ENCODE results near the gene SYNCRIP.
"Not testable (repeated sequence)": the region's sequence is repeated elsewhere in the genome, so short reads cannot be mapped to it uniquely, and the experiment has no call there.

Gene SYNCRIP

DNA sequence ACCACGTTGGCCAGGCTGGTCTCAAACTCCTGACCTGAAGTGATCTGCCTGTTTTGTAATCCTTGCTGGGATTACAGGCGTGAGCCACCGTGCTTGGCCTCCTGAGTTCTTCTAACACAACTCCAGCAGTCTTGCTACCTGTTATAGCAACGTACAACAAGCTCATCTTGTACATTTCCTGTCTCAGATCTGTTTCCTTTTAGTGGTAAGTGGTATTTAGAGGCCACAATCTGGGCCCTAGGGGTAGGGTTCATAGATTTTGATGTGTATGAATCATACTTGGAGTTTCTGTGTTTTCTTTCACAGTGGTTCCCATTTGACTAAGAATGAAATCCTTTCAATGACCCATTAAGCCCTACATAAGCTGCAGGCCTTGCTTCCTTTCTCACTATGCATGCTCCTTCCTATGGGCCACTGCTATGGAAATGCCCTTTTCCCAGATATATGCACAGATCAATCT lies 27.1 kb upstream of the SYNCRIP start:
- no peak for DNase-seq (ENCODE audit: low spot score)

DNA sequence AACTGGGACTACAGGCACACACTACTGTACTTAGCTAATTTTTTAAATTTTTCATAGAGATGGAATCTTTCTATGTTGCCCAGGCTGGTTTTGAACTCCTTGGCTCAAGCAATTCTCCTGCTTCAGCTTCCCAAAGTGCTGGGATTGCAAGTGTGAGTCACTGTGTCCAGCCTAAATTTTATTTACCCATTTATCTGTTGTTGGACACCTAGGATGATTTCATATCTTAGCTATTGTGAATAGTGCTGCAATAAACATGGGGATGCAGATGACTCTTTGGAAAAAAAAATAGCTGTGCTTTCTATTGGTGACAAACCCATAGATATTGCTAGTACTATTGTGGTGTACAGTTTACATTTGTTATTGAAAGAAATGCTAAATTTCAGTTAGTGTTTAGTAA lies 19.6 kb upstream of the SYNCRIP start:
- no peak for DNase-seq (ENCODE audit: low spot score)

- DNase-seq (ENCODE audit: low spot score): no peak
These were observed 17.5 kb upstream of the SYNCRIP start for GRCh38 chr6:85660181-85660611.

- no peak for DNase-seq (ENCODE audit: low spot score)
These were observed 7.9 kb upstream of the SYNCRIP start for GRCh38 chr6:85650606-85651005.

DNA sequence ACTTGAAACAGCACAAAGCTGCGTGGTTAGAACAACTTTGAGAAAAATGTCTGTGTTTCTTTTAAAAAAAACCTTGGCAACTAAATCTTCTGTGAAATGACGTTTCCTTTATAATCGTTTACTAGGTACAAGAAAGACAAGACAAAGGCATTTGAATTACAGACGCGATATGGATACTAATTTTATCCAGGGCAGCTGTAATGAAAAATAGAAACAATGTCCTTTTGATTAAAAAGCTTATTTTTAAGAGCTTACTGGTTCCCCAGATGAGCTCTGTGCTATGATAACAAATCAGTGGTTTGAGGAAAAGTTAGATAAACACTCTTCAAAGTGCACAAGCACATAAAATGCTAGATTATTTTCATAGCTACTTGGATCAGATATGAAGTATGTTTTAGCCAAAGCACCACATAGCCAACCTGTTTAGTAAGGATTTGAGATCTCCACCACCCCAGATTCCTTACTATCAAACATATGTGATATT lies 1.6 kb upstream of the SYNCRIP start:
- no peak for DNase-seq (ENCODE audit: low spot score)

DNA sequence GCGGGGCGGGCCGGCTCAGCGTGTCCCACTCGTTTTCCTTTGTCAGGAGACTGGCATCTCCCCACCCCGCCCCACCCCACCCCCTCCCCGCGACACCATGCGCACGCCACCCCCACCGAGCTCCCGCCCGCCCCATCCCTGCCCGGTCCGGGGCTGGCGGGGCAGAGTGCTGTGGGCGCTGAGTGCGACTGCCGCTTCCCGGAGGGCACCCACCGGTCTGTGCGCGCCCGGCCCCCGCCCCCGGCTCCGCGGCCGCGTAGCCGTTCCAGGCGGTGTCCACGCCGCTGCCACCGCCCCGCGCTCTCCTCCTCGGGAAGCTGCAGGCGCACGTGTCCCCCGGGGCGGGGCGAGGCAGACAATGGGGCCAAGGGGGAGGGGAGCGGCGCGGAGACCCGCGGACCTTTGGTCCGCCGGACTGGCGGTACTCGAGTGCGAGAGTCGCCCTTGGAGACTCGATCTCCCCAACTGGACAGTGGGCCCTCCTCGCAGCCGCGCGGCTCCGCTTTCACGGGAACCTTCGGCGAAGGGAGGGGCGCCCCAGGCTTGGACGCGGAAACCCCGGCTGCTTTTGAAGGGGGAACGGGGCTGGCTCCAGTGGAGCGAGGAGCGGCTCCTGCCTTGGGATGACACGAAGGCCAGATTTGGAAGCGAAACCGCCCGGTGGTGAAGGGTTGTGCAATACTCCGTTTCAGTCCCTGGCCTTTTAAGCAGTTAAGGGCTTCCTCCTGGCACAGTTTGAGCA lies 1.0 kb upstream of the SYNCRIP start:
- peak; percentile 95 for DNase-seq (ENCODE audit: low spot score)

DNA sequence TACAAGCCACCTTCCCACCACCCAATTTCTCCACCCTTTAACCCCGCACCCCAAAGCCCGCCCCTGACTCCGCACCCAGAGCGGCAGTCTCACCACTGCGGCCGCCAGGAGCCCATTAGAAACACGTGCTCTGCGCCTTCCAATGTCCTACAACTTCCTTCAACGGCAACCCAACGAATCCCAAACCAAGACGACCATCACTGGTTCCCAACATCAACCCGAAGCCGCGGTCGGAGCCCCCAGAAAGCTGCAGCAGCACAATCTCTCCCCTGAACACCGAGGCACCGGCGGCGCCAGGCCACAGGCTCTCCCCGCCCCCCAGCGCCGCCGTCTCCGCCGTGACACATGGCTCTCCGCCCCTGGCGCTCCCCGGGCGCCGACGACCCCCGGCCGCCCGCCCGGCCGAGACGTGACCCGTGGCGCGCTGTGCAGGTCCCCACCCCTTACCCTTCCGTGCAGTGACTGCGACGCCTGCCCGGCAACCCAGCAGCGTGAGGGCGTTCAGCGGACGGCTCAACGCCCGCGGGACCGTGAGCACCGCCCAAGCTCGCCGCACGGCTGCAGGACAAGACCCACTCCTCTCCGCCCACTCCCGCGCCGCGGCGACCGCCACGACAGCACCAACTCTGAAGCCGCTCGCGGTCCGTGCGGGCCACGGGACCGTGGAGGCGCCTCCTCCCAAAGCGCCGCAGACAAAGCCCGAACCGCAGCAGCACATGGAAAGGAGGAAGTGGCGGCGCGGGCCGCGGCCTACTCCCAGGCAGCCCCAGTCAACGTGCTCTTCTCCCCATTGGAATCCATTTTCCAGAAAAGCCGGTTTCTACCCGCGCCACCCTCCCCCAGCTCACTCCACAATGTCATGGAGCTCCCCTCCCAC lies 551 bp downstream of the SYNCRIP start:
- DNase-seq (ENCODE audit: low spot score): peak; percentile 66

DNA sequence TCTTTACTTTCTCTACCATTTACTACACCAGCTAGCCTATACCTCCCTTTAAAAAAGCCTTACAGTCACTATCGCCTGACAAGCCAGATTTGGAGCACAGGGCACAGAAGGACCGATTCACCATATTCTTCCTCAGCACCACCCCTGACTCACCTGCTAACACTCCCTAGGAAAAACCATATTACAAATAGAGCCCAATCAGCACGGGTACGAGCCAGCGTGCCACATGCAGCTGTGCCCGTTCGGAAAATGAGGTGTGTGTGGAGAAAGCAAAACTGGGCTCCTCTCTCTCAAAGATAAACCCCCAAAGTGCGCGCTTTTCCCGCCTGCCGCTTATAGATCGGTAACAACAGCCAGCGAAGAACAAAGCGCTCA lies 1.2 kb downstream of the SYNCRIP start:
- no peak for DNase-seq (ENCODE audit: low spot score)

DNA sequence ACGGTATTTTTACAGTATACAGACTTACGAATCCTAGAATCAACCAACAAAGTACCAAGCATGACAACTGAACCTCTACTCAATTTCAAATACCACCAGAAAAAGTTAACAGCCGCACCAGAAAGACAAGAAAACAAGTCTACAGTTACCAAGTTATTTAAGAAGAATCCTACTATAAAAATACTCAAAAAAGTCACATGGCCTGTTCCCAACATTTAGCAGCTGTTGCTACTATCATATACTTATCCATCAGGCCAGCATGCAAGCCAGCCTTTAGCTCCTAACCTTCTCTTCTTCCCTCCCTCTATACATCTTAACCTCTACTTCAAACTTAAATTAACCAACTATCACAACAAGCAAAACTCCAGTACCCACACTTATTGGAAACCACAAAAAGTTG lies 1.9 kb downstream of the SYNCRIP start:
- no peak for DNase-seq (ENCODE audit: low spot score)

GRCh38 chr6:85637579-85637978 lies 5.1 kb downstream of the SYNCRIP start:
- no peak for DNase-seq (ENCODE audit: low spot score)

DNA sequence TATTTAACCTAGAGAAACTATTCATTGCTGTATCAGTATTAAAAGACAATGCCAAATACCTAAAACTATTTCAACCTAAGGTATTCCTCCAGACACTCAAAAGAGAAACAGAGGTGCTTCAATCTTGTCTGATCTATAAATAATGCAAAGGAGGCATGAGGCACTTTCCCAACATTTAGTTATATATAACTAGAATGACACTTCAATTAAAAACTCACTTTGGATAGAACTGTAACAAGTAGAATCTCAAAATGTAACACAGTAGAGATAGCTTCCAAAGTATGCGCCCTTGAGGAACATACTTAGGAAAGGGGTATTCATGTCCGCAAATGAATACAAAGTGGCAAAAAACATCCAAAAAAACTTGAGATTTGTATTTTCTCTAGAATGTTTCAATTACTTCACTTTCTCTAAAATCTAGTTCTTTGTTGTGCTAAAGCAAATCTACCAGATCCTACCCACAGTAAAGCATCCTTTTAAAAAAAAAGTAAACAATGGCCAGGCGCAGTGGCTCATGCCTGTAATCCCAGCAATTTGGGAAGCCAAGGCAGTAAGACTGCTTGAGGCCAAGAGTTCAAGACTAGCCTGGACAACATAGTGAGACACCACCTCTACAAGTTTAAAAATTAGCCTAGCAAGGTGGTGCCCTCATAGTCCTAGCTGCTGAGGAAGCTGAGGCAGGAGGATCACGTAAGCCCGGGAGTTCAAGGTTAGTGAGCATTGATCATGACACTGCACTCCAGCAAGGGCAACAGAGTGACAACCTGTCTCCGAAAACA lies 10.3 kb downstream of the SYNCRIP start:
- DNase-seq (ENCODE audit: low spot score): no peak

DNA sequence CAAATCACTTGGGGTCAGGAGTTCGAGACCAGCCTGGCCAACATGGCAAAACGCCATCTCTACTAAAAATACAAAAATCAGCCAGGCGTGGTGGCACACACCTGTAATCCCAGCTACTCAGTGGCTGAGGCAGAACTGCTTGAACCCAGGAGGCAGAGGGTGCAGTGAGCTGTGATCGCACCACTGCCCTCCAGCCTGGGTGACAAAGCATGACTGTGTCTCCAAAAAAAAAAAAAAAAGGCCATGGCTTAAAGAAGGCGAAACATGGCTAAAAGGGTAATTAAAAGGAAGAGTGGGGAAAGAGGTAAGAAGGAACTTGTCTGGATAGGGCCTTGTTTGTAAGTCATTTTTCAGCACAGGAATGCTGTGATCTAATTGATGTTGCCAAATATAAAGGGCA lies 11.6 kb downstream of the SYNCRIP start:
- DNase-seq (ENCODE audit: low spot score): not testable (repeated sequence)

- DNase-seq (ENCODE audit: low spot score): no peak
These were observed 14.3 kb downstream of the SYNCRIP start for GRCh38 chr6:85628353-85628752.

DNA sequence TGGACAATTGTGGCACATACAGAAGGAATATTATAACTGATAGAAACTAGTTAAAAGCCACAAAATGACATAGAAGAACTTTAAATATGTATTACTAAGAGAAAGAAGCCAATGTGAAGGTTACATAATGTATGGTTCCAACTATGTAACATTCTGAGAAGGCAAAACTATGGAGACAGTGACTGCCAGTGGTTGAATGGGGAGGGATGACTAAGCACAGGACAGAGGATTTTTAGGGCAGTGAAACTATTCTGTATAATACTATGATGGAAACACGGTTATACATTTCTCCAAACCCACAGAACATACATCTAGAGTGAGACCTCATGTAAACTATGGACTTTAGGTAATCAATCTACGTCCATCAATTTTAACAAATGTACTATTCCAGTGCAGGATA lies 22.4 kb downstream of the SYNCRIP start:
- no peak for DNase-seq (ENCODE audit: low spot score)

DNA sequence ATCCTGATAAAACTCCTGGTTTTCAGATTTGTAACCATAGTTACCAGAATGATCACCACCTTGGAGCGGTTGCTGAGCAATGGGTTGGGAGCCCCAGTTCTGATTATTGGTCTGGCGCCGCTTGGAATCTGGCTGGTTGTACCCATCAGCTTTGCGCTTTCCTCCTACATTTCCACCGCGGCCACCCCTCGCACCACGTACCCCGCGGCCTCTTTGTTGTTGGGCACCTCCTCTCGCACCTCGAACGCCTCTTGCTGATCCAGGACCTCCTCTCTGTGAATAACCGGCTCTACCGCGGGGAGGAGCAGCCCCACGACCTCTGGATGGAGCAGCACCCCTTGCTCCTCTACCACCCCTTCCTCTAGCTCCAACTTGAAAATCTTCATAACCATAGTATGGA lies 27.9 kb downstream of the SYNCRIP start:
- DNase-seq (ENCODE audit: low spot score): no peak

GRCh38 chr6:85612690-85613474 lies 29.8 kb downstream of the SYNCRIP start:
- no peak for DNase-seq (ENCODE audit: low spot score)

DNA sequence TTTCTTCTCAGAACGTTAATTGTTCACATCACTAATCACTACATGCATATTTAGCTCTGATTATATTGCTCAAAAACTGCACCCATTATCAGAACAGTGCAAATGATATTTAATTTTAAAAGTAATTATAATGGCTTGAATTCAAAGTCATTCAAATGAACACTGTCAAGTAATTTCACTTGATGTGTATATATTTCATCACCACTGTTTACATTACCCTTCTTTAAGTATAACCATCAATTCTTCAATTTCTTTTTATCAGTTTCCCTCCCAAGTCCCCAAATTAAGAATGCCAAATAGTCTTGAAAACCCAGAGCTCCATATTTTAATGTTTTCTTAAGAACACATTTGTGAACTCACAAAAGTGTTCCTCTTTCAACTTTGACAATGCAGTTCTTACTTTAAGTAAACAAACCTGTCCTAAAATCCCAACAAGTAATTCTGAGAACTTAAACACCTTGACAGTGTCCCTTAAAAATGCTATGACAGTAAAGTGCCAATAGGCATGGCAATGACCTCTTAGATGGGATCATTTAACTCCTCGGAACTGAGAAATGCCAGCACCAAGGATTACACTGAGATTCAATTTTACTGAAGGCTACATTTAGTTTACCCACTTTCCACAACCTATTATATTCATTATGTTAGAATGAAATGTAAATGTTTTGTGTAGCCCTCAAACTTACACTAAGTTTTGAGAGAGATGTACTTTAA lies 32.3 kb downstream of the SYNCRIP start:
- DNase-seq (ENCODE audit: low spot score): no peak

- no peak for DNase-seq (ENCODE audit: low spot score)
These were observed 40.6 kb downstream of the SYNCRIP start for GRCh38 chr6:85602100-85602499.

DNA sequence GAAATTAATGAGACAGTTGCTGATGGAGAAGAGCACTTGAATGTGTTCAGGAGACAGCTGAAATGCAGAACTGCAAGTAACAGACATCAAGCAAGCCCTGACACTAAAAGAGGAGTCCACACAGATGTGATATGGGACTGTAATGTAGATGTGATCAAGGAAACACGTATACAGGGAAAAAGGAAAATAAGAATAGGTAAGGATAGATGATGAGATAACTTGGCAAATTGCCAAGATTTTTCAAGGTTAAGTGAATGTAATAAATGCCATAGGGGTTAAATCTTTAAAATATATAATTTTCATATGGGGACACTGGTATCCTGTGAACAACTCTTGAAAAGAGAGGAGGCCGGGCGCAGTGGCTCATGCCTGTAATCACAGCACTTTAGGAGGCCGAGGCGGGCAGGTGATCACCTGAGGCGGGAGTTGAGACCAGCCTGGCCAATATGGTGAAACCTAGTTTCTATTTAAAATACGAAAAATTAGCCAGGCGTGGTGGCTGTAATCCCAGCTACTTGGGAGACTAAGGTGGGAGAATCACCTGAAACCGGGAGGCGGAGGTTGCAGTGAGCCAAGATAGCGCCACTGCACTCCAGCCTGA lies 41.9 kb downstream of the SYNCRIP start:
- no peak for DNase-seq (ENCODE audit: low spot score)

DNA sequence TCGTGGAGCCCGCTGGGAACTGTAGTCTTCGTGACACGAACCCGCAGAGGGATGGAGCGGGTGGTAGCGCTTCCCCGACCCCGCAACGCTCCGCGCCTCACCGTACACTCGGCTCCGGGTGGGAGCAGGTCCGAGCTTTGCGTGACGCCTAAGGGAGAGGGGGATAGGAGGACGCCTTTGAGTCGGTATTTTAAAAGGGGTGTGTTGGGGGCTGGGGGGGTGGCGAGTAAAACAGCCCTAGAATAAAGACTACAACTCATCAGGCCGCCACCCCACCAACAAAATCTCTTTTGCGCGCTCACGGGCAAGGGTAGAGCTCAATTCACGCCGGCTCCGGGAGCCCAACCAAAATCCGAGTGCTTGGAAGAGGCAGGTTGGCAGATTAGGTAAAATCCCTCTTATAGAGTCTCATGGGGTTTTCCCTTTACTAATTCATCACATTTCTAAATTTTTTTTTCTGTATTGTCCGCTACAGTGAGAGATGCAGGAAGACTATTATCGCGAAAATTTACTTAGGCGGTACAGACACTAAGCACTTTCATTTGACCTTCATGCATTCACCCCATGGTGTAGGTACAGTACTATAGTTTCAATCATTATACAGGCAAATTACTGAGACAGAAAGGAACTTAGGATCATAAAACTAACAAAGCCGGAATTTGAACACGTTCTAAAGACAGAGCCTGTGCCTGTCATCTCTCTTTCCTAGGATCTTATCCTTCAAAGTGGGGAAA lies 48.3 kb downstream of the SYNCRIP start:
- no peak for DNase-seq (ENCODE audit: low spot score)

All from ecto neural progenitor cell (in vitro differentiated cells).